ENCODE results near the gene TCAP. TPM values are rescaled to one million over a fixed set of nuclear protein-coding genes. Genes with fewer than 3 reads are reported as not detected.
A peak's percentile ranks its signal among the peaks of the same experiment; 100 is the strongest.

Gene TCAP
- total RNA-seq, 2 experiments from 2014 or later = 0.82 to 0.95 TPM

DNA sequence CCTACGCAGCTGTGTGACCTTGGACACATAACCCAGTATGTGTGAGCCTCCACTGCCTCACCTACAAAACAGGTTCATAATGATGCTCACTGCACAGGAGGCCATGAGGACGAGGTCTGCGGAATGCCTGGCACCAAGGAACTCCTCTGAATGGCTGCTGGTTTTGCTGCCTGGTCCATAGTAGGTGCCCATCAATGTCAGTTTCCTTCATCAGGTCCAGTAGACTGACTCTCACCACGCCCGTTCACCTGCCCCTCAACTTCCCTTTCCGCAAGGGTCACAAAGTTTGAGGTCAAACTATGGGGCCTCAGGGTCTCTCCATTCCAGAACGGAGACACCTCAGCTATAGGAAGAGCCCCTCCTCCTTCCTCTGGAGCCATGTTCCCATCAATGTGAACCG lies 11.9 kb downstream of the TCAP start:
- Mint-ChIP-seq H3K27ac (no peak overlapping the region), H3K4me3 (no peak overlapping the region), H3K27me3 (no peaks in the 10 kb centered on the region), H3K9me3 (ENCODE audit: low read depth) (no peaks in the 10 kb centered on the region), H3K36me3 (ENCODE audit: low read depth) (peaks cover 7% of the 10 kb centered on the region), H3K4me1 (peaks cover 56% of the 10 kb centered on the region)
- no peak for DNase-seq
- POLR2A ChIA-PET = no interaction called here
- CTCF ChIA-PET = interaction anchor here (0.9 to 2.0 kb wide), 4 partner anchors 8 to 158 kb away, joined by 3 to 8 read pairs (median 4); partner anchors contain the start of gene PNMT
- intact Hi-C loops (cut with DNase I, micrococcal nuclease) = no loop called here
- no peak for ATAC-seq

DNA sequence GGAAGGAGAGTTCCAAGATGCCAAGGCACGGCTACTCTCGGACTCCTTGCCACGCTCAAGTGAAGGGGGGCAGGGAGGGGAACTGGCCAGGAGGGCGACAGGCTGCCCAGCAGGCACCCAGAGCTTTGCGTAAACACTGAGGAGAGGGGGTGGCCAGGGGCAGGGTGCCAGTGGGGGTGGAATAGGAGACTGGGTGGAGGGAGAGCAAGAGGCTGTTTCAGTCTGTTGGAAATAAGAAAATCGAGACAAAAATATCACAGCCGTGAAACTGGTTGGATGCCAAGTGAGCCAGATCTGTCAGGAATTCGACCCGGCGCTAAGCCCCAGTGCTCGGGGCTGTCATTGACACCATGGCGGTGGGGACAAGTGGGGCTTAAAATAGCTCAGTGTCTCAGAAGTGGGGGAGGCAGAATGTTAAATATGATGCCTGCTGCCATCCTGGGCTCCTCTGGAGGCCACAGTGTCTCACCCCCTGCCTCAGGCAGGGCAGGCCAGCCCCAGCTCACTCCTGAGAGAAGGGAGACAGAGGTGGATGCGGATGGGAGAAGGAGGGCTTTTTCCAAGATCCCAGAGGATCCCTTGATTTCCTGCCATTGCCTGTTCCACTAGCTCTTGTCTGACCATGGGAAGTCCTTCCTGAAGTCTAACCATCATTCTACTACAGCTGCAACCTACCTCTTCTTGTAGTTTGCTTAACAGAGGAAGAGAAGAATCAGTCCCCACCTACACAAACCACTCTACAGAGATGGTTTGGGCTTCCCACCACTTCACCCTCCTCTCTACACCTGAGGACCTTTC lies 12.6 kb downstream of the TCAP start:
- CTCF ChIA-PET = interaction anchor here (0.7 to 2.0 kb wide), 8 partner anchors 9 to 157 kb away, joined by 3 to 8 read pairs (median 4); partner anchors contain the start of gene PNMT
- Mint-ChIP-seq H3K9me3 (ENCODE audit: low read depth) (no peaks in the 10 kb centered on the region), H3K4me1 (peaks cover 56% of the 10 kb centered on the region), H3K27me3 (no peaks in the 10 kb centered on the region), H3K36me3 (ENCODE audit: low read depth) (peaks cover 7% of the 10 kb centered on the region), H3K4me3 (no peak overlapping the region), H3K27ac (peak overlapping the region; percentile 37)
- no peak for DNase-seq
- intact Hi-C loops (cut with DNase I, micrococcal nuclease) = no loop called here
- no peak for ATAC-seq
- POLR2A ChIA-PET = no interaction called here

DNA sequence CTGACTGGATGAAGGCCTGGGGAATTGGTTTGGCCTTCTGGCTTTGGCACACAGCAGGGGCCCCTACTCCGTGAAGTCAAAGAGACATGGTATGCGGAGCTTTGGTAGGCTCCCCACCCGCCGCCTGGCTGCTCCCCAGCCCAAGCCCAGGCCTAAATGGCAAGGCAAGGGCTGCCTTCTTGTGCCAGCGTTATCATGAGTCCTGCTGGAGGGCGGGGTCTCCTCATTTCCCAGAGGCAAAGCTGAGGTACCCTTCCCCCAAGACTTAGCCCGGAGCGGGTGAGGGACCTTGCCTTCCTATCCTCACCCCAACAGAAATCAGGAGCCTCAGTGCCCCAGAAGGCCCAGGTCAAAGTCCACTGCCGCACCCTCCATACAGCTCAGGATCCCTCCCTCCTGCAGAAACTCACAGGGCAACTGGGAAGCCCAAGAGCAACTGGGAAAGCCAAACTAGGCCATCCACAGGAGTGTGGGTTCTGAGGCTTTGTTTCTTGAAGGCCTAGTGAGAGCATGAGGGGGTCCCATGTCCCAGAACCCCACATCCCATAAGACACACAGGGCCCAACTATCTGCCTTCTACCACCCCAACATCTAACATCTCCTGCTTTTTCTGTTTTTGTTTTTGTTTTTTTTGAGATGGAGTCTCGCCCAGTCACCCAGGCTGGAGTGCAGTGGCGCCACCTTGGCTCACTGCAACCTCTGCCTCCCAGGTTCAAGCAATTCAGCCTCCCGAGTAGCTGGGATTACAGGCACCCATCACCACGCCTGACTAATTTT lies 13.4 kb downstream of the TCAP start:
- Mint-ChIP-seq H3K27me3 (no peaks in the 10 kb centered on the region), H3K4me3 (no peak overlapping the region), H3K36me3 (ENCODE audit: low read depth) (peaks cover 9% of the 10 kb centered on the region), H3K9me3 (ENCODE audit: low read depth) (no peaks in the 10 kb centered on the region), H3K27ac (peak overlapping the region; percentile 90), H3K4me1 (peaks cover 56% of the 10 kb centered on the region)
- ChIA-PET POLR2A (no interaction called here), CTCF (interaction anchor here (0.7 to 1.8 kb wide), 7 partner anchors 10 to 443 kb away, joined by 3 to 11 read pairs (median 5); partner anchors contain the start of gene PNMT)
- ATAC-seq = peak; percentile 2
- intact Hi-C loops (cut with DNase I, micrococcal nuclease) = no loop called here
- DNase-seq = no peak

DNA sequence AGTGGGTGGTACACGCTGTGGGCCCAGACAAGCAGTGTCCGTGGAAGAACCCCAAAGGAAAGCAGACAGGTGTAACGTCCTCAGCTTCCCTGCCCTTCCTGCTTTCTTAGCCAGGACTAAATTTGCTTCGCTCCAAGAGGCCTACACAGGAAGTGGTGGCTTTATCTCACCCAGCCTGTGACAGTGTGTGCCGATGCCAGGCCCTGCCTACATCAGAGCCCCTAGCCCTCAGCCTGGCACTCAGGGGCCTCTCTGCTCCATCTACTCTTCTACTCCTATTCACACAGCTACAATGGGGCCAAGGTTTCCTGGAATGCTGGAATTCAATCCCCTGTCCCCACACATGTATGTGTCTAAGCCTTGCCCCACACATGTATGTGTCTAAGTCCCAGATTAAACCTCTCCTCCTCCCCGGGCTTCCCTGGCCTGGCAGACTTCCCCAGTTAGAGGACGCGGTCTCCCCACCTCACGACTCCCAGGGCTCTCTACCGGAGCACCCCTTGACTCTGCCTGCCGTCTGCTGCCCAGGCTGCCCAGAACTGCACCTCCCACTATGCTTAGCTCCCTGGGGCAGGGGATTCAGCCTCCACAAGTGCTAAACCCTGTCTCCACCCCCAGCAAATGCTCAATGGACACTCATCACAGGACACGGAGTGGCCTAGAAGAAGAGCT lies 14.5 kb downstream of the TCAP start:
- DNase-seq (peak; percentile 55), ATAC-seq (peak; percentile 79)
- H3K36me3 Mint-ChIP-seq (ENCODE audit: low read depth) = peaks cover 9% of the 10 kb centered on the region
- peaks cover 56% of the 10 kb centered on the region for H3K4me1 Mint-ChIP-seq
- H3K27ac Mint-ChIP-seq = peak overlapping the region; percentile 90
- no peak overlapping the region for H3K4me3 Mint-ChIP-seq
- ChIA-PET CTCF (interaction anchor here (0.6 to 1.8 kb wide), 9 partner anchors 8 to 444 kb away, joined by 3 to 11 read pairs (median 4); partner anchors contain the start of gene PNMT), POLR2A (no interaction called here)
- no peaks in the 10 kb centered on the region for H3K9me3 Mint-ChIP-seq (ENCODE audit: low read depth)
- intact Hi-C loops (cut with DNase I, micrococcal nuclease) = no loop called here
- no peaks in the 10 kb centered on the region for H3K27me3 Mint-ChIP-seq

DNA sequence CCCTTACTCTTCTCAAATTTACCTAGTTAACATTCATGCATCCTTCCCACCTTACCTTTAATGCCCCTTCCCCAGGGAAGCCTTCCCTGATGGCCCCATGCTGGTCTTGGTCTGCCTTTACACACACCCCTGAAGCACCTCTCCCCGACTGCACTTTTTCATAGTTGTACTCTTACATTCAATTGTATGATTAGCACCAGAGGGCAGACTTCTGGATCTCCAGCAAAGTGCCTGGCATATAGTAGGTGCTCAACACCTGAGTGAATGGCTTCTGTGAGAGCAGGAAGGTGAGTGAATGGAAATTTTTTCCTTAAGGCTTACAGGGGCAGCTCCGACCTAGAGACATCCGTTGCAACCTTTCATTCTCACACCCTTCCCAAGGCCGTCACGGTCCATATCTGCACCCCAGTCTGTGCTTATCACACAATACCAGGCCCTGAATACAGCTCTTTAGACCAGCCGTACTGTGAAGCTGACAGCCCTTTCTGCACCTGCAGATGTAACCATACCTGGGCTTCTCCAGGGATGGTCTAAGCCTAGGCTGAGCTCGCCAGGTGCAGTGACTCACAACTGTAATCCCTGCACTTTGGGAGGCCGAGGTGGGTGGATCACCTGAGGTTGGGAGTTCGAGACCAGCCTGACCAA lies 18.3 kb downstream of the TCAP start:
- Mint-ChIP-seq H3K27me3 (no peaks in the 10 kb centered on the region), H3K9me3 (ENCODE audit: low read depth) (no peaks in the 10 kb centered on the region), H3K4me3 (no peak overlapping the region), H3K27ac (no peak overlapping the region), H3K4me1 (peaks cover 38% of the 10 kb centered on the region), H3K36me3 (ENCODE audit: low read depth) (peaks cover 12% of the 10 kb centered on the region)
- ChIA-PET POLR2A (no interaction called here), CTCF (interaction anchor here (0.6 to 0.8 kb wide), 2 partner anchors 47 to 196 kb away, joined by 3 to 4 read pairs; no protein-coding TSS in a partner anchor)
- ATAC-seq = no peak
- DNase-seq = no peak
- intact Hi-C loops (cut with DNase I, micrococcal nuclease) = no loop called here

DNA sequence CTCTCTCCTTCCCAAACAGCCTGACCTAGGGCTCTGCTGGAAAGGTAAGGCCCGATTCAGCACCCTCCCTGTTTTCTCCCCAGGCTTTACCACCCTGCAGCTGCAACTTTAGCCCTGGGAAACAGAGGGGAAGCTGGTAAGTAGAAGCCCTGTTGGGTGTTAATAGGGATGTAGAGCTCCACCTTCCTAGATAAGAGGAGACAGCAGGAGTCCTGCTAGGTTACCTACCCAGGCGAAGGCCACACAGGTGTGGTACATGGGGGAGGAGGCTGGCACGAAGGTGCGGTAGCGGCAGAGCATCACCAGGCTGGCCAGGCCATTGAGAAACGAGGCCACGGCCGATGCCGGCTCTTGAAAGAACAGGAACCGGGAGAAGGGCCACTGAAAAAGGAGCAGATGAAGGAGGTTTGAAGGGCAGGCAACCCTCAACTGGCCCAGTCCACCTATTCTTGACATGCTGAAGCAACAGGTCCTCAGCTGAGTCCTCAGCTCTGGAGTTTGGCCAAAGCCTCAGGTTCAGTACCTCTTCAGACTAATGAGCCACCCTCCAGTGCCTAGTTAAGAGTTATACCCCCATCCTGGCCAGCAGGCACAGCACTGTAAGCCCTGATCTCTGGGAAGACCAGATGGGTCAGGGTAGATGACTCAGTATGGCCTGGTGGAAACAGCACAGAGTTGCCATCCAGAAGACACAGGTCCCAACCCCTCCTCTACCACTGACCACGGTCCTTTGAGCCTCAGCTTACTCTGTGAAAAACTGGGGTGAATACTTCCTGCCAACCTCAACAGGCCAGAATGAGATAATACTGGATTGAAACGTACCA lies 19.4 kb downstream of the TCAP start:
- H3K27me3 Mint-ChIP-seq = no peaks in the 10 kb centered on the region
- H3K4me1 Mint-ChIP-seq = peaks cover 34% of the 10 kb centered on the region
- H3K9me3 Mint-ChIP-seq (ENCODE audit: low read depth) = no peaks in the 10 kb centered on the region
- ATAC-seq (no peak), DNase-seq (no peak)
- peaks cover 9% of the 10 kb centered on the region for H3K36me3 Mint-ChIP-seq (ENCODE audit: low read depth)
- H3K4me3 Mint-ChIP-seq = no peak overlapping the region
- POLR2A ChIA-PET = no interaction called here
- intact Hi-C loops (cut with DNase I, micrococcal nuclease) = loop anchor here (5.0 kb wide), 4 partner anchors 48 to 533 kb away; partner anchors contain the start of genes MED24 (in 1 of the 2), MIEN1 (in 1 of the 2) and WIPF2 (in 1 of the 2)
- no peak overlapping the region for H3K27ac Mint-ChIP-seq
- CTCF ChIA-PET = interaction anchor here (0.7 to 1.4 kb wide), 2 partner anchors 34 to 41 kb away, joined by 3 to 4 read pairs; no protein-coding TSS in a partner anchor

DNA sequence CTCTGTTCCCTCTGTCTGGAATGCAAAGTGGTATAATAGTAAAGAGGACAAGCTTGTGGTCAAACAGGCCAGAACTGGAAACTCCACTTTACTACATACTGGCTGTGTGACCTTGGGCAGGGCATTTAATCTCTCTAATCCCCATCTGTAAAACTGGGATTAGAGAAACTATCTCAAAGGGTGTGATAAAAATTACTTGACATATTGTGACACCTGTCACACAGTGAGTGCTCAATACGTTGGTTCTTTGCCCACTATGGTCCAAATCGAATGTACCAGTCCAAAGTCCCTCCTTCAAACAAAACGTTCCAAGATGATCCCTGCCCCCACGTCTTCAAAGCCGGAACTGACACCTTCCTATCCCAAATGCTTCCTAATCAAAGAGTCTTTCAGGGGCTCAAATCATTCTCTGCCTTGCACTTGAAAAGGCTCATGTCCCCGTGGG lies 22.0 kb downstream of the TCAP start:
- ChIA-PET POLR2A (no interaction called here), CTCF (interaction anchor here (0.6 to 0.7 kb wide), 2 partner anchors 64 to 154 kb away, joined by 3 read pairs; no protein-coding TSS in a partner anchor)
- DNase-seq = no peak
- peaks cover 5% of the 10 kb centered on the region for H3K36me3 Mint-ChIP-seq (ENCODE audit: low read depth)
- intact Hi-C loops (cut with DNase I, micrococcal nuclease) = loop anchor here (1.0 to 5.0 kb wide), 8 partner anchors 45 to 530 kb away; partner anchors contain the start of genes IKZF3 (in 1 of the 2), LRRC3C (in 1 of the 2), MED24 (in 1 of the 2) and MIEN1 (in 1 of the 2)
- no peak for ATAC-seq
- peaks cover 19% of the 10 kb centered on the region for H3K4me1 Mint-ChIP-seq
- H3K9me3 Mint-ChIP-seq (ENCODE audit: low read depth) = no peaks in the 10 kb centered on the region
- H3K27me3 Mint-ChIP-seq = no peaks in the 10 kb centered on the region
- H3K4me3 Mint-ChIP-seq = peak overlapping the region; percentile 86
- H3K27ac Mint-ChIP-seq = peak overlapping the region; percentile 95

DNA sequence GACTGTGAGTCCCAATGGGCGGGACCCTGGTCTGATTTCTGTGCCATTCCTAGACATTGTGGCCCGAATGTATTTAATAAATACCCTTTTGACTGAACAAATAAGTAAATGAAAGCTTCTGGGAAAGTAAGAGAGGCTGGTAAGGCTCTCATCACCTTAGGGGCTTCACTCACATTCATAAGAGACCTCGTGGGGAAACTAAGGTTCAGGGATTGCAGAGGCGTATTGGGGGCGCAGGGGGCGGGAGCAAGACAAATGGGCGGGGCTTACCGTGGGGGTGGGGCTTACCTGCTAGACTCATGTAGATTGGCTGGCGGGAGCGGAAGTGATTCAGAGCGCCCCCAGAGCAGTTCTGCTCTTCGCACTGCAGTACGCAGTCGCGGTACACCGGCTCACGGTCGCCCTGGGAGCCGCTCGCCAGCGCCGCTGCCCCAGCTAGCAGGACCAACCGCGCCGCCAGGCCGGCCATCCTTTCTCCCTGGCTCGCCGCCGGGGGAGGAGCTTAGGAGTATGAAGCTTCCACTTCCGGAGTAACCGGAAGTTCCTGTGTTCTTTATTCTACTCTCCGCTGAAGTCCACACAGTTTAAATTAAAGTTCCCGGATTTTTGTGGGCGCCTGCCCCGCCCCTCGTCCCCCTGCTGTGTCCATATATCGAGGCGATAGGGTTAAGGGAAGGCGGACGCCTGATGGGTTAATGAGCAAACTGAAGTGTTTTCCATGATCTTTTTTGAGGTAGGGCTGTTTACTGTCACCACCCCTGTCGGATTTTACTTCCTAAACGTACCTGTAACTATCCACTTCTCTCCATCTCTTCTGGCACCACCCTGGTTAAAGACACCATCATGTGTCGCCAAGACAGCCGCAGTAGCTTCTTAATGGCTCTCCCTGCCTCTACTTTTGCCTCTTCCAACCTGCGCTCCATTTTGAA lies 22.7 kb downstream of the TCAP start, which contains the start of gene PGAP3:
PGAP3 (minus strand) TSS at position 512 of the 929 bp plus-strand sequence; CDS start at position 469, 43 bp downstream.
- DNase-seq (peak; percentile 92), ATAC-seq (peak; percentile 96)
- Mint-ChIP-seq H3K4me3 (peak within 1 kb of the TSS; percentile 86), H3K4me1 (peaks cover 19% of the 10 kb centered on the region), H3K27me3 (no peaks in the 10 kb centered on the region), H3K9me3 (ENCODE audit: low read depth) (no peaks in the 10 kb centered on the region), H3K36me3 (ENCODE audit: low read depth) (peaks cover 5% of the 10 kb centered on the region), H3K27ac (peak within 1 kb of the TSS; percentile 95)
- intact Hi-C loops (cut with DNase I, micrococcal nuclease) = loop anchor here (1.0 to 5.0 kb wide), 12 partner anchors 42 to 529 kb away; partner anchors contain the start of genes MIEN1 (in 2 of the 2), STARD3 (in 2 of the 2), IKZF3 (in 1 of the 2) and LRRC3C (in 1 of the 2)
- ChIA-PET POLR2A (interaction anchor here (0.6 kb wide), 2 partner anchors 19 to 601 kb away, joined by 5 to 12 read pairs; partner anchors contain the start of gene PNMT), CTCF (interaction anchor here (0.7 to 1.4 kb wide), 10 partner anchors 12 to 132 kb away, joined by 3 to 5 read pairs (median 3); no protein-coding TSS in a partner anchor)

DNA sequence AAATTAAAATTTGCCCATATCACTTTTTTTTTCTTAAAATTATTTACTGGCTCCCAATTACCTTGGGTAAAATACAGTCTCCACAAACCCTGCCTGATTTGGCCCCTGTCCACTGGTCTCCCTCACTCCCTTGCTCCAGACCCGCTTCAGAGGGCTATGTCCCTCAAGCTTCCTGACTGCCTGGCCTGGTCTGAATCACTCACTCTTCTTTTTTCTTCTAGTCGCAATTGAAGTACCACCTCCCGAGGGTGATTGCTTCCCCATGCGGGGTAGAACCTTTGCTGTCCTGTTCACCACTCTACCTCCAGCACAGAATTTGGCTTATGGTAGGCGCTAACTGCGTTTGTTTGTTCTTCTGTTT lies 23.3 kb downstream of the TCAP start:
- DNase-seq (no peak), ATAC-seq (no peak)
- H3K36me3 Mint-ChIP-seq (ENCODE audit: low read depth) = peaks cover 3% of the 10 kb centered on the region
- intact Hi-C loops (cut with DNase I, micrococcal nuclease) = loop anchor here (1.0 to 5.0 kb wide), 8 partner anchors 42 to 529 kb away; partner anchors contain the start of genes MIEN1 (in 2 of the 2), STARD3 (in 2 of the 2), MED1 (in 1 of the 2) and MED24 (in 1 of the 2)
- POLR2A ChIA-PET = interaction anchor here (0.6 kb wide), 1 partner anchor 20 kb away, joined by 12 read pairs; the partner anchor contains the start of gene PNMT
- H3K4me1 Mint-ChIP-seq = peaks cover 19% of the 10 kb centered on the region
- H3K27ac Mint-ChIP-seq = peak overlapping the region; percentile 95
- H3K9me3 Mint-ChIP-seq (ENCODE audit: low read depth) = no peaks in the 10 kb centered on the region
- CTCF ChIA-PET = interaction anchor here (0.7 to 1.4 kb wide), 9 partner anchors 13 to 131 kb away, joined by 3 to 5 read pairs (median 3); no protein-coding TSS in a partner anchor
- no peaks in the 10 kb centered on the region for H3K27me3 Mint-ChIP-seq
- H3K4me3 Mint-ChIP-seq = peak overlapping the region; percentile 86

Measured in activated CD4-positive, alpha-beta T cell treated with anti-CD3 and anti-CD28 coated beads for 36 hours (primary cell).